ENCODE data around the gene MYO1A.

- TF ChIP-seq CTCF (IDR thresholded peaks at IDR 0.05) (no peak), POLR2A (IDR thresholded peaks at IDR 0.05) (no peak), POLR2AphosphoS5 (IDR thresholded peaks at IDR 0.05) (no peak)
Observed at GRCh38 chr12:57029457-57029856, 20.5 kb downstream of the MYO1A start.
